ENCODE results near the gene WASF2.
A peak's percentile ranks its signal among the peaks of the same experiment; 100 is the strongest.

Gene WASF2

DNA sequence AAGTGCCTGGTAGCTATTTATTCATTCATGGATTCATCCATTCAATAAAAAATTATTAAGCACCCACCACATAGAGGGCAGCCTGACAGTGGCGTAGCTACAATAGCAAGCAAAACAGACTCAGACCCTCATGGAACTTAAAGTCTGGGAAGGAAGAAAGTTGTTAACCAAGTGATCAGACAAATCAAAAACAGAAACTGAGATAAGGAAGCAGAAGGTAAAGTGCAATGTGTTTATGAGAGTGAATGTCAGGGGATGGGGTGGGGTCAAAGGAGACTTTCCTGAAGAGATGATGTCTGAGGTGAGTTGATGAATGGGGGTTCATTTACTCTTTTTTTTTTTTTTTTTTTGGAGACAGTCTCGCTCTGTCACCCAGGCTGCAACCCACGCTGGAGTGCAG, 2.8 kb upstream of the WASF2 start:
- TF ChIP-seq, protein P1, sequence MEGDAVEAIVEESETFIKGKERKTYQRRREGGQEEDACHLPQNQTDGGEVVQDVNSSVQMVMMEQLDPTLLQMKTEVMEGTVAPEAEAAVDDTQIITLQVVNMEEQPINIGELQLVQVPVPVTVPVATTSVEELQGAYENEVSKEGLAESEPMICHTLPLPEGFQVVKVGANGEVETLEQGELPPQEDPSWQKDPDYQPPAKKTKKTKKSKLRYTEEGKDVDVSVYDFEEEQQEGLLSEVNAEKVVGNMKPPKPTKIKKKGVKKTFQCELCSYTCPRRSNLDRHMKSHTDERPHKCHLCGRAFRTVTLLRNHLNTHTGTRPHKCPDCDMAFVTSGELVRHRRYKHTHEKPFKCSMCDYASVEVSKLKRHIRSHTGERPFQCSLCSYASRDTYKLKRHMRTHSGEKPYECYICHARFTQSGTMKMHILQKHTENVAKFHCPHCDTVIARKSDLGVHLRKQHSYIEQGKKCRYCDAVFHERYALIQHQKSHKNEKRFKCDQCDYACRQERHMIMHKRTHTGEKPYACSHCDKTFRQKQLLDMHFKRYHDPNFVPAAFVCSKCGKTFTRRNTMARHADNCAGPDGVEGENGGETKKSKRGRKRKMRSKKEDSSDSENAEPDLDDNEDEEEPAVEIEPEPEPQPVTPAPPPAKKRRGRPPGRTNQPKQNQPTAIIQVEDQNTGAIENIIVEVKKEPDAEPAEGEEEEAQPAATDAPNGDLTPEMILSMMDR (IDR thresholded peaks at IDR 0.05; ENCODE audit: insufficient read depth, low read depth, low read length, missing control alignments) = no peak
- no peak for DNase-seq (ENCODE audit: low read depth)
- no peak overlapping the region for H3K4me3 ChIP-seq (ENCODE audit: low read length)

- no peak overlapping the region for H3K4me3 ChIP-seq (ENCODE audit: low read length)
Measured at GRCh38 chr1:27491748-27492700, 2.1 kb upstream of the WASF2 start.

DNA sequence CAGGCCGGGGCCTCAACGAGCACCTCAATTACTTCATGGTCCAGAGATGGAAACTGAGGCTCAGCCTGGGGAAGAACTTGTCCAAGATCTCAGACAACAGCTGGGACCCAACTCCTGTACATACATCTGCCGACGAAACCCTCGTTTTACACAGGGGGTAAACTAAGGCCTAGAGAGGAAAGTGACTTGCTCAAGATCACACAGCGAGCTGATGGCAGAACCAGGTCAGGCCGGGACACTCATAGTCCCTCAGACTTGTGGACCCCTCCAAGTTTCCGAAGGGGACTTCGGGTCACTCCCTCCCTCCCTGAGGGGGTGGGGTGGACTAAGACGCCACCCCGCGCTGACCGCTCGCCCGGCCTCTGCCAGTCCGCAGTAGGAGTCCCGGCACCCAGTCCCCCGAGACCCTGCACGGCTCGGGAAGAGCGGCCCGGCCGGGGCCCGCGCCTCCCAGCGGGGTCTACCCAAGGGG, 430 bp downstream of the WASF2 start:
- peak overlapping the region; percentile 100 for H3K4me3 ChIP-seq (ENCODE audit: low read length)
- TF ChIP-seq, protein P1 (IDR thresholded peaks at IDR 0.05; ENCODE audit: insufficient read depth, low read depth, low read length, missing control alignments) = no peak
- peak; percentile 29 for DNase-seq (ENCODE audit: low read depth)

More at GRCh38 chr1:27491748-27492700, 2.1 kb upstream of the WASF2 start:
- TF ChIP-seq, protein P1 (IDR thresholded peaks at IDR 0.05; ENCODE audit: insufficient read depth, low read depth, low read length, missing control alignments) = no peak
- no peak for DNase-seq (ENCODE audit: low read depth)

DNA sequence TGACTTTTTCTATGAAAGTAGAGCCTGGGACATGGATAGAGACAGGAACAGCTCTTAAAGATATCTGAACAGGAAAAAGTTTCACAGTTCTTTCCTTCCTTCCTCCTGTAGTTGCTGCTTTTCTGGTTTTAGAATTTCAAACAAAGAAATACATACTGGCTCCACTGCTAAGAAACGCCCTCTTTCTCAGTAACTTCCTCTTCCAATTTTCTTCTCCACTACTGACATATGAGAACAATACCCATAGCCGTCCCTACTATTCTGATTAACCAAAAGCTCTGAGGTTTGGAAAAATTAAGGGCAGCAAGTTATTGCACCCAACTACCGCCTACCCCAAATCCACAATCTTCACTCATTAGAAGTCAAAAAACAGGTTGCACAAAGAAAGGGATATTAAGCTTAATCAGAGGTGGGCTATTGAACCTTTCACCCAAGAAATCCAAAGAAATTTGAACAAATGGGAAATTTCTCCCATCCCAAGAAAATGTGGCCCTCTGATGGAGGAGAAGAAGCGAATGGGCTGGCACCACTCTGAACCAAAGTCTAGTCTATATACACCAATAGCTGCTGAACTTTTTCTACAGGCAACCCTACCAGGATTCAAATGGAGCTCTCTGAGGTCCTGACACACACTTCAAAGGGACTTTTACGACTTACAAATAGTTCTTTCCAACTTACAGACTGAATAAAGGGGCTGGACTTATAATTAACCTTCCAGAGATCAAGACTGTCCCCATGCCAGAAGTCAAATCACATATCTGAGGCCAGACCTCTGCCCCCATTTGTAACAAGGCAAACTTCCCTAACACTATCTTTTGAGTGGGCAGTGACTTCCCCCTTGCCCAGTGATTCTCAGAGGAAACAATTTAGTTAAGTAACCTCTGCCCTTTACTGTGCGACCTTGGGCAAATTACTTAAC, 1.7 kb downstream of the WASF2 start:
- TF ChIP-seq, protein P1 (IDR thresholded peaks at IDR 0.05; ENCODE audit: insufficient read depth, low read depth, low read length, missing control alignments) = no peak
- peak; percentile 45 for DNase-seq (ENCODE audit: low read depth)
- H3K4me3 ChIP-seq (ENCODE audit: low read length) = peak overlapping the region; percentile 100

- no peak for DNase-seq (ENCODE audit: low read depth)
- TF ChIP-seq, protein P1 (IDR thresholded peaks at IDR 0.05; ENCODE audit: insufficient read depth, low read depth, low read length, missing control alignments) = no peak
- no peak overlapping the region for H3K4me3 ChIP-seq (ENCODE audit: low read length)
Measured at GRCh38 chr1:27485363-27485762, 4.6 kb downstream of the WASF2 start.

DNA sequence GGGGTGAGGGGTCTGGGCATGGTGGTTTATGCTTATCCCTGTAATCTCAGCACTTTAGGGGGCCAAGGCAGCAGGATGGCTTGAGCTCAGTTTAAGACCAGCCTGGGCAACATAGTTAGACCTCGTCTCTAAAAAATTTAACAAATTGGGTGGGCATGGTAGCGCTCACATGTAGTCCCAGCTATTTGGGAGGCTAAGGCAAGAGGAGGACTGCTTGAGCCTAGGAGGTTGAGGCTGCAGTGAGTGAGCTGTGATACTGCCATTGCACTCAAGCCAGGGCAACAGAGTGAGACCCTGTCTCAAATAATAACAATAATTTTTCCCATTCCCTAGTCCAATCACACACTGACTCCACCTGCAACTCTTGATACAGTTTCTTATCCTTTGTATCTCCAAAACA, 6.3 kb downstream of the WASF2 start:
- no peak overlapping the region for H3K4me3 ChIP-seq (ENCODE audit: low read length)
- TF ChIP-seq, protein P1 (IDR thresholded peaks at IDR 0.05; ENCODE audit: insufficient read depth, low read depth, low read length, missing control alignments) = no peak

More for the DNA sequence above, 6.3 kb downstream of the WASF2 start:
- no peak for DNase-seq (ENCODE audit: low read depth)
